A549 (cell line): ENCODE results near the gene MYLK4. TPM values are rescaled to one million over a fixed set of nuclear protein-coding genes. Genes with fewer than 3 reads are reported as not detected.

Source experiments
- ATAC-seq, 2 experiments: fragments of 200-7000 bp in 1 of 2; fragments of >200 bp in 1 of 2; cut with Nextera tagmentation in 1 of 2; cut with Tn5 transposase in 1 of 2; 3 replicates each; pipeline versions ENCODE4 v1.8.0 to v1.9.1; 2018 to 2020; ENCODE audit warnings: mild to moderate bottlenecking in 1 of 2, moderate library complexity in 1 of 2
- CTCF ChIA-PET: fragments of 300-600 bp; sonication (Branson Sonifier 250); formaldehyde crosslinking; extraction: SDS; loops from one replicate; lab custom pipeline; 2021; ENCODE audit warnings: antibody characterized with exemption, inconsistent platforms; lab: Yijun Ruan, JAX
- POLR2A ChIA-PET: fragments of 350-600 bp; formaldehyde crosslinking; extraction: SDS; loops from one replicate; lab custom pipeline; 2021; ENCODE audit warnings: antibody characterized with exemption, inconsistent platforms; lab: Yijun Ruan, JAX
- DNase-seq, 2 experiments: peaks; one replicate each; pipeline versions ENCODE4 v3.0.0 to v3.0.0-alpha.2; 2011 to 2016; ENCODE audit warnings: low read depth in 1 of 2, low spot score in 1 of 2
- FAIRE-seq: peaks from 2 replicates; lab custom pipeline; 2011; peaks lifted over from hg19 to GRCh38; lab: Jason Lieb, UNC
- H3K27ac ChIP-seq, 2 experiments: fragments of >200 bp; sonication (Bioruptor Twin); formaldehyde crosslinking; 3 replicates each; pipeline ENCODE4 v1.5.1; 2016 to 2017
- H3K4me1 ChIP-seq: fragments of >200 bp; sonication (Bioruptor Twin); formaldehyde crosslinking; 3 replicates; pipeline ENCODE4 v1.6.1; 2016
- H3K4me2 ChIP-seq: fragments of >200 bp; sonication (Bioruptor Twin); formaldehyde crosslinking; 3 replicates; pipeline ENCODE4 v1.6.1; 2016
- H3K4me3 ChIP-seq: fragments of >200 bp; sonication (Bioruptor Twin); formaldehyde crosslinking; 3 replicates; pipeline ENCODE4 v1.5.1; 2016
- H3K9me3 ChIP-seq: fragments of >200 bp; sonication (Bioruptor Twin); formaldehyde crosslinking; 3 replicates; pipeline ENCODE4 v1.6.1; 2016
- BCL3 ChIP-seq: fragments of >200 bp; sonication (Bioruptor Twin); formaldehyde crosslinking; IDR thresholded peaks from 3 replicates; pipeline ENCODE4 v1.6.1; 2016
- BHLHE40 ChIP-seq: IDR thresholded peaks from 2 replicates; pipeline ENCODE4 v1.6.1; 2012; ENCODE audit warnings: low read depth, low read length, inconsistent platforms
- CHD4 ChIP-seq: fragments of 200-600 bp; sonication (generic); IDR thresholded peaks from 2 replicates; pipeline ENCODE4 v1.6.1; 2016; ENCODE audit warnings: antibody characterized with exemption, mild to moderate bottlenecking, borderline replicate concordance
- CTCF ChIP-seq: fragments of >200 bp; sonication (Bioruptor Twin); formaldehyde crosslinking; IDR thresholded peaks from 3 replicates; pipeline ENCODE4 v1.5.1; 2016
- E2F6 ChIP-seq: IDR thresholded peaks from 2 replicates; pipeline ENCODE4 v1.6.1; 2012; ENCODE audit warnings: low read depth, borderline replicate concordance
- EHMT2 ChIP-seq: fragments of 200-600 bp; sonication (generic); IDR thresholded peaks from 2 replicates; pipeline ENCODE4 v1.6.1; 2016; ENCODE audit warnings: antibody characterized with exemption, low read depth, mild to moderate bottlenecking, moderate library complexity
- ELK1 ChIP-seq: fragments of 150-350 bp; IDR thresholded peaks from 2 replicates; pipeline ENCODE4 v1.6.1; 2014; ENCODE audit warnings: low read depth, mild to moderate bottlenecking, low read length
- EP300 ChIP-seq, 2 experiments: fragments of >200 bp; sonication (Bioruptor Twin); formaldehyde crosslinking; IDR thresholded peaks; 2 replicates in 1 of 2; 3 replicates in 1 of 2; pipeline ENCODE4 v1.6.1; 2016 to 2017
- FOSB ChIP-seq: fragments of 250-450 bp; sonication (Bioruptor Pico); IDR thresholded peaks from 2 replicates; pipeline ENCODE4 v1.5.0; 2020; ENCODE audit warnings: mild to moderate bottlenecking, moderate library complexity
- FOSL2 ChIP-seq, 2 experiments: fragments of 450-650 bp in 1 of 2; fragments of >200 bp in 1 of 2; sonication (Bioruptor Twin) in 1 of 2; formaldehyde crosslinking; IDR thresholded peaks; 2 replicates each; pipeline versions ENCODE4 v1.5.0 to v1.6.1; 2016 to 2020; ENCODE audit warnings: mild to moderate bottlenecking in 1 of 2, moderate library complexity in 1 of 2
- HES2 ChIP-seq: fragments of >200 bp; sonication (Bioruptor Twin); formaldehyde crosslinking; IDR thresholded peaks from 2 replicates; pipeline ENCODE4 v1.6.1; 2016
- HEYL ChIP-seq: fragments of 250-450 bp; sonication (Bioruptor Pico); IDR thresholded peaks from 2 replicates; pipeline ENCODE4 v1.8.0; 2021; ENCODE audit warnings: mild to moderate bottlenecking, moderate library complexity
- KDM1A ChIP-seq: fragments of 200-600 bp; sonication (generic); IDR thresholded peaks from 2 replicates; pipeline ENCODE4 v1.6.1; 2016; ENCODE audit warnings: low read depth, mild to moderate bottlenecking
- KDM5A ChIP-seq: fragments of 200-600 bp; sonication (generic); IDR thresholded peaks from 2 replicates; pipeline ENCODE4 v1.6.1; 2016; ENCODE audit warnings: antibody characterized with exemption, mild to moderate bottlenecking
- MAFK ChIP-seq: fragments of 450-650 bp; IDR thresholded peaks from 2 replicates; pipeline ENCODE4 v1.6.1; 2014; ENCODE audit not compliant: partially characterized antibody
- RARB ChIP-seq: fragments of 250-450 bp; sonication (Bioruptor Pico); IDR thresholded peaks from 2 replicates; pipeline ENCODE4 v1.8.0; 2021; ENCODE audit warnings: mild to moderate bottlenecking, moderate library complexity
- REST ChIP-seq: fragments of 200-600 bp; sonication (generic); IDR thresholded peaks from 2 replicates; pipeline ENCODE4 v1.6.1; 2016; ENCODE audit warnings: antibody characterized with exemption, mild to moderate bottlenecking, moderate library complexity
- RFX5 ChIP-seq: fragments of 450-650 bp; IDR thresholded peaks from 2 replicates; pipeline ENCODE4 v1.7.1; 2014; ENCODE audit warnings: antibody characterized with exemption, mild to moderate bottlenecking, moderate library complexity
- TP53 ChIP-seq: fragments of 250-450 bp; sonication (Bioruptor Pico); IDR thresholded peaks from 2 replicates; pipeline ENCODE4 v1.5.0; 2021; ENCODE audit warnings: mild to moderate bottlenecking, moderate library complexity
- ZNF302 ChIP-seq: fragments of 250-450 bp; sonication (Bioruptor Pico); IDR thresholded peaks from 2 replicates; pipeline ENCODE4 v1.9.0; 2021; ENCODE audit warnings: inconsistent platforms, mild to moderate bottlenecking, moderate library complexity
- WGBS: methylation state at CpG from one replicate; pipeline ENCODE4 v1.1.6; 2017; ENCODE audit errors: missing lambda C conversion rate; 5-methylcytosine and 5-hydroxymethylcytosine counted together
- polyA plus RNA-seq, 4 experiments: library from polyadenylated mRNA; depleted of rRNA in 3 of 4; stranded (reverse); fragments of >200 nt; fragmentation: RNase III in 1 of 4; extraction: RNeasy Plus Mini Kit Qiagen cat#74134 plus additional on column Dnase treatment in 1 of 4; gene quantifications; 2 replicates in 3 of 4; 3 replicates in 1 of 4; pipeline ENCODE4 v1.2.3, GENCODE V29; 2011 to 2017

The MYLK4 gene
- polyA plus RNA-seq, 2 of the 4 experiments (the other 2 are of a cell fraction), result 0.14 to 0.21 TPM

- no peak for FAIRE-seq
Measured at GRCh38 chr6:2730353-2731107, 20.2 kb downstream of the MYLK4 start.

GRCh38 chr6:2729921-2730320 is 20.8 kb downstream of the MYLK4 start:
- Histone ChIP-seq H3K9me3 (no peaks in the 10 kb centered on the region), H3K4me2 (no peak overlapping the region), H3K4me1 (0 out of 3 replicates have a peak, but pooled peaks cover 4% of the 10 kb centered on the region), H3K4me3 (no peak overlapping the region), H3K27ac (no peak overlapping the region)
- CTCF ChIA-PET, result no interaction called here
- no peak for ATAC-seq
- POLR2A ChIA-PET, result no interaction called here
- no peak for FAIRE-seq
- WGBS, result 91% methylated on average over 10 of the region's 10 CpGs
- TF ChIP-seq ELK1, result no peak
- no peak for TF ChIP-seq HEYL (CRISPR knock-in tag)
- TF ChIP-seq ZNF302 (CRISPR knock-in tag), result no peak
- no peak for TF ChIP-seq BHLHE40
- TF ChIP-seq RARB (CRISPR knock-in tag), result no peak
- TF ChIP-seq TP53 (CRISPR knock-in tag), result no peak
- no peak for TF ChIP-seq FOSB (CRISPR knock-in tag)
- TF ChIP-seq EP300 (IDR thresholded peaks at IDR 0.05), result no peak
- no peak for TF ChIP-seq CTCF
- no peak for TF ChIP-seq BCL3
- no peak for TF ChIP-seq EHMT2
- TF ChIP-seq KDM5A, result no peak
- TF ChIP-seq REST, result no peak
- no peak for TF ChIP-seq E2F6
- TF ChIP-seq CHD4, result no peak
- no peak for TF ChIP-seq FOSL2 (IDR thresholded peaks at IDR 0.05)
- TF ChIP-seq FOSL2 (CRISPR knock-in tag; IDR thresholded peaks at IDR 0.05), result no peak
- TF ChIP-seq KDM1A, result no peak
- no peak for TF ChIP-seq RFX5
- TF ChIP-seq HES2, result no peak
- DNase-seq, result no peak

More at GRCh38 chr6:2730353-2731107, 20.2 kb downstream of the MYLK4 start:
- ChIA-PET CTCF (no interaction called here), POLR2A (no interaction called here)
- Histone ChIP-seq H3K4me1 (0 out of 3 replicates have a peak, but pooled peaks cover 4% of the 10 kb centered on the region), H3K4me3 (no peak overlapping the region), H3K9me3 (no peaks in the 10 kb centered on the region), H3K27ac (no peak overlapping the region), H3K4me2 (no peak overlapping the region)
- WGBS, result 67% methylated on average over 9 of the region's 9 CpGs
- TF ChIP-seq BHLHE40 (no peak), MAFK (peak; percentile 56)
- DNase-seq, result no peak
- ATAC-seq, result no peak
